Muscle layer of colon (tissue), 2 donors: ENCODE data around the gene HES5.

Source experiments
- H3K27ac ChIP-seq: one replicate; pipeline ENCODE4 v1.7.0; 2013; ENCODE audit warnings: low read depth, mild to moderate bottlenecking, low read length, moderate library complexity
- H3K27me3 ChIP-seq, 2 donors: one replicate each; pipeline ENCODE4 v1.7.0; 2013; ENCODE audit warnings: low read length in 2 of 2, mild to moderate bottlenecking in 2 of 2; ENCODE audit not compliant: insufficient read depth in 2 of 2, control insufficient read depth in 1 of 2
- H3K36me3 ChIP-seq: one replicate; pipeline ENCODE4 v1.7.0; 2013; ENCODE audit warnings: mild to moderate bottlenecking, low read length; ENCODE audit not compliant: insufficient read depth
- H3K4me1 ChIP-seq: one replicate; pipeline ENCODE4 v1.7.0; 2013; ENCODE audit warnings: mild to moderate bottlenecking, low read length; ENCODE audit not compliant: insufficient read depth
- H3K4me3 ChIP-seq, 2 donors: one replicate each; pipeline ENCODE4 v1.7.0; 2013; ENCODE audit warnings: low read length in 2 of 2, low read depth in 1 of 2, mild to moderate bottlenecking in 1 of 2, moderate library complexity in 1 of 2
- H3K9ac ChIP-seq: one replicate; pipeline ENCODE4 v1.7.0; 2013; ENCODE audit warnings: low read length
- H3K9me3 ChIP-seq: one replicate; pipeline ENCODE4 v1.7.0; 2013; ENCODE audit warnings: mild to moderate bottlenecking, low read length
- donor health status: abdominal sarcoma.
- donor health status: Adenocarcinoma of cecum.

Gene HES5

DNA sequence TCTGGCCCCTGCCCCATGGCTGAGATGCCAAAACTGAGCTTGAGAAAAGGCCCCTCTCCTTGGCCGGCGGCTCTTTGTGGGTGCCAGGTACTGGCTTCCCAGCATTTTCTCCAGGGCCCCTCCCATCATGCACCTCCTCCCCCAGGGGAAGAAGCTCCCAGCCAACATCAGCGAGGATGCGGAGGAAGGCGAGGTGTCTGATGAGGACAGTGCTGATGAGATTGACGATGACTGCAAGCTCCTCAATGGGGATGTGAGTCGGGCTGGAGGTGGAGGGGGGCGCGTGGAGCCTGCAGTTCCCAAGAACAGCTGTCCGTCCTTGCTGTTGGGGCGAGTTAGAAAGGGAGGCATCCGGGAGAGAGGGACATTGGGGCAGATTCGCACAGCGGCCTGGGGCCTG is 40.4 kb downstream of the HES5 start:
- Histone ChIP-seq H3K36me3 (no peaks in the 10 kb centered on the region), H3K4me1 (no peaks in the 10 kb centered on the region), H3K9ac (no peak overlapping the region), H3K9me3 (no peaks in the 10 kb centered on the region), H3K4me3 (no peak overlapping the region), H3K27me3 (peaks cover 0 to 11% of the 10 kb centered on the region in 2 donors), H3K27ac (no peak overlapping the region)

DNA sequence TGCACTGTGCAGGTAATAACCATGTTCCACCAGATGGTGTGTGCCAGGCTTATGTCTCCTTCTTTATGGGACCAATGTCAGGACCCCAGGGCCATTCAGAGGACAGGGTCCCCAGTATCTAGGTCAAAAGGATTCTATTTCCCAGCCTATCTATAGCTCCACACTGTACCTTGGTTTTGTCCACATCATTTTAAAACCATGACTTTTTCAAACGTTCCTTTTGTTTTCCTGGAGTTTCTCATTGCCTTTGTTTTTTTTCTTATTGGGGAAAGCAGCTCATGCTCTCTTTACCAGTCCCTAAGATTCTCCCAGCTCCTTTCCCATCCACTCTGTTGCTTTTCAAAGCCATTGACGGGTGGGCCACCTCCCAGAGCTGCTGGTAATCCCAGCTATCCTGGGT is 41.4 kb downstream of the HES5 start:
- Histone ChIP-seq H3K27ac (no peak overlapping the region), H3K36me3 (no peaks in the 10 kb centered on the region), H3K9me3 (no peaks in the 10 kb centered on the region), H3K4me1 (no peaks in the 10 kb centered on the region), H3K4me3 (no peak overlapping the region), H3K27me3 (peaks cover 0 to 7% of the 10 kb centered on the region in 2 donors), H3K9ac (no peak overlapping the region)

DNA sequence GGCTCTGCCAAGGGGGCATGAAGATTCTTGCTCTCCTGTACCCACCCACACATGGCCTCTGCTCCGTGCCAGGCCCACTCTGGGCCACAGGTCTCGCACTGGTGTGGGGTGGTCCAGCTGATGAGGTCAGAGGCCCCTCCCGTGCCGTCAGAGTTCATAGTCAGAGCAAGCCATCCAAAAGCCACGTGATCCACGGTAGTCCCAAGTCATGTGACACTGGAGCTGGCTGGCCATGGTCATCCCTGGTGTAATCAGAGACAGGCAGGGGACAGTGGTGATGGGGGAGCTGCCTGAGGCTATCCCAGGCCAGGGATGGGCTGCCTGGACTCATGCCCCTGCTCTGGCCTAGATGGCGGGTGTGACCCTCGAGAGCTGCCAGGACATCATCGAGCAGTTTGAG is 43.5 kb downstream of the HES5 start:
- Histone ChIP-seq H3K36me3 (no peaks in the 10 kb centered on the region), H3K4me1 (no peaks in the 10 kb centered on the region), H3K27me3 (no peaks in the 10 kb centered on the region), H3K4me3 (no peak overlapping the region), H3K9ac (no peak overlapping the region), H3K9me3 (no peaks in the 10 kb centered on the region), H3K27ac (no peak overlapping the region)

DNA sequence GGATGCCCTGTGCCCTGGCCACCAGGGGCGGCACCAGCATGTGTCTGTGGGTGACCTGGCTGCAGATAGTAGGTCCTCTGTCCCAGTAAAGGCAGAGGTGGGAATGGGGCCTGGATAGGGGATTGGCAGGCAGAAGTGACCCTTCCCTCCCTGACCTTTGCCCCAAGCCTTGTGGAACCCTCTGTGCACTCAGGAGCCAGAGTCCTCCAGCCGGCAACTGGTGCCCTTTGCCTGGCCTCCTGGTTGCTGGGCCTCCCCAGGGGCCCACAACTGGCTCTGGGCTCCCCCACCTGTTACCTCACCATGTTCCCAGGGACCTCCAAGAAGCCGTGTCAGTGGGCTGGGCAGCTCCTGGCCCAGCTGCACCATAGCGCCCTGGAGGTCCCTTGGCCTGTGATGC is 44.0 kb downstream of the HES5 start:
- Histone ChIP-seq H3K36me3 (no peaks in the 10 kb centered on the region), H3K27ac (no peak overlapping the region)

DNA sequence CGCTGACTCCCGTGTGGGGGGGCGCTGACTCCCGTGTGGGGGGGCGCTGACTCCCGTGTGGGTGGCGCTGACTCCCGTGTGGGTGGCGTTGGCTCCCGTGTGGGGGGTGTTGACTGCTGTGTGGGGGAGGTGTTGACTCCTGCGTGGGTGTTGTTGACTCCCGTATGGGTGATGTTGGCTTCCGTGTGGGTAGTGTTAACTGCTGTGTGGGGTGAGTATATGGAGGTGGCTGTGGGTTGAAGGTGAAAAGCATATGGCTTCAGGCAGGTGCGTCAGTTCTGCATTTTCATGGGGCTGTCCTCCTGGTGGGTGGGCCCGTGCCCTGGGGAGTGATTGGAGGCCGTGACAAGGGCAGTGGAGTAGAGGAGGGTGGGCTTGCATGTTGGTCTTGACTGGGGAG is 46.1 kb downstream of the HES5 start:
- Histone ChIP-seq H3K36me3 (no peaks in the 10 kb centered on the region), H3K4me3 (no peak overlapping the region), H3K27ac (no peak overlapping the region), H3K4me1 (no peaks in the 10 kb centered on the region), H3K27me3 (no peaks in the 10 kb centered on the region), H3K9ac (no peak overlapping the region), H3K9me3 (no peaks in the 10 kb centered on the region)

More for the DNA sequence above, 44.0 kb downstream of the HES5 start:
- no peak overlapping the region for H3K4me3 ChIP-seq
- H3K9ac ChIP-seq, result no peak overlapping the region
- no peaks in the 10 kb centered on the region for H3K9me3 ChIP-seq
- H3K27me3 ChIP-seq, result no peaks in the 10 kb centered on the region
- no peaks in the 10 kb centered on the region for H3K4me1 ChIP-seq

DNA sequence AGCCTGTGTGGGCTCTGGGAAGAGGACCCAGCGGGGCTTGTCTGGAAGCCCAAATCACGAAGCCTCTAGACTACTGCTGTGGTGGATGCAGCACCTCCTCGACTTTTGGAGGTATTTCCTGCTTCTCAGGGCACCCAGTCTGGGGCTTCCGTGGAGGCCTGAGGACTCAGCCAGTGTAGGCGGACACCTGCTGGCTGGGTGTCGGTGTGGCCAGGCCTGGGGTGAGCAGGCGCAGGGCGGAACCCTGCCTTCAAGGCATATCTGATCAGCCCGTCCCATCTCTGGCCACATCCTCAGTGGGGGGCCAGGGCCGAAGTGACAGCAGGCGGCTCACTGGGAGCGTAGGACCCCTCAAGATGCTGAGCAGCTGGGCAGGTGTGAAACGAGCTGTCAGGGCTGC is 47.0 kb downstream of the HES5 start:
- no peaks in the 10 kb centered on the region for H3K9me3 ChIP-seq
- H3K27ac ChIP-seq, result no peak overlapping the region
- H3K36me3 ChIP-seq, result no peaks in the 10 kb centered on the region
- H3K4me1 ChIP-seq, result no peaks in the 10 kb centered on the region
- H3K4me3 ChIP-seq, result no peak overlapping the region
- H3K27me3 ChIP-seq, result no peaks in the 10 kb centered on the region
- H3K9ac ChIP-seq, result no peak overlapping the region

DNA sequence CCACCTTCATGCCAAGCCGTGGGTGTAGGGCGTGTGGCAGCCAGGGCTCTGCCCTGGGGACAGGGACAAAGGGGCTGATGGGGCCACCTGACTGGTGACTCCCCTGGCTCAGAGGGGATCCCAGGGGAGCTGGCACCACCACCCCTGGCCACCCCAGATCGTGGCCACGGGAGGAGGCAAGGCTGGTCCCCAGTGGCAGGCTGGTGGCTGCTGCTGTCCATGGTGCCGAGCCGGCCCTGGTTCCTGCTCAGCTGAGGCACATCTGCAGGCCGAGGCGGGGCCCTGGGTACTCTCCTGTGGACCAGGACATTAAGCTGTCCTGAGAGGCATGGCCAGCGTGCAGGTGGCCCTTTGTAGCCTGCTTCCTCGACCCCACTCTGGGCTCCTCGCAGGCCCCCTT is 47.5 kb downstream of the HES5 start:
- H3K9ac ChIP-seq, result no peak overlapping the region
- no peak overlapping the region for H3K4me3 ChIP-seq
- H3K36me3 ChIP-seq, result no peaks in the 10 kb centered on the region
- H3K4me1 ChIP-seq, result no peaks in the 10 kb centered on the region
- no peaks in the 10 kb centered on the region for H3K27me3 ChIP-seq
- no peaks in the 10 kb centered on the region for H3K9me3 ChIP-seq
- no peak overlapping the region for H3K27ac ChIP-seq

DNA sequence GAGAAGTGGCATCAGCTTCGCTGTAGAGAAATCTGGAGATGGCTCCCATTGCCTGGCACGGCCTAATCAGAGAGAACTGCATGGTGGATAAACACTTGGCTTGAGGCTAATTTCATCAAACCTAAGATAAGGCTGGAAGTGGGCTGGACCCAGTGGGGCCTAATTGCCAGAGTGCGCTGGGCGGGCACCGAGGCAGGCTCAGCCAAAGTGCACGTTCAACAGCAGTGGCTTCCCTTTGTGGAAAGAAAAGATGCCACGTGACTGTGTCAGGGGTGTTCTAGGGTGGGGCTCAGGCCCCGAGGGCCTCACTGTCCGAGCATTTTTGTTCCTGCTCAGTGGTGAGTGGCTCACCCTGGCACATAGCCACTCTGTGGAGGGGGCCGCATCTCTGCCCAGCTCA is 48.2 kb downstream of the HES5 start:
- Histone ChIP-seq H3K9ac (no peak overlapping the region), H3K4me3 (no peak overlapping the region), H3K4me1 (no peaks in the 10 kb centered on the region), H3K27ac (no peak overlapping the region), H3K27me3 (no peaks in the 10 kb centered on the region), H3K36me3 (no peaks in the 10 kb centered on the region), H3K9me3 (no peaks in the 10 kb centered on the region)

DNA sequence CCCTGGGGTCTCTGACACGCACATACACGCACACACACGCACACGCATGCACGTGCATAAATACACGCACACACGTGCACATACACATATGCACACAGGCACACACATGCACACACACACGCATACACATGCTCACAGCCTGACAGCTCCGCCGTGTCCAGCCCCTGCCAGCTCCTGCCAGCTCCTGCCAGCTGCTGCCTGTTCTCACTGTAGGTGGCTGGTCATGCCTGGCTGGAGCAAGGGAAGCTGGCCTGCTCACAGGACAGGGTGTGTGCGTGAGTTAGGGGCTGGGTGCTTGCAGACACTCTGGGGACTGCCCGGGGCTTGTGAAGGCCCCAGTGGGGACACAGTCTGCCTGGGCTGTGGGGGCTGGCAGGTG is 49.1 kb downstream of the HES5 start:
- Histone ChIP-seq H3K36me3 (no peaks in the 10 kb centered on the region), H3K4me1 (no peaks in the 10 kb centered on the region), H3K9me3 (no peaks in the 10 kb centered on the region), H3K9ac (no peak overlapping the region), H3K27me3 (no peaks in the 10 kb centered on the region), H3K4me3 (no peak overlapping the region), H3K27ac (no peak overlapping the region)

DNA sequence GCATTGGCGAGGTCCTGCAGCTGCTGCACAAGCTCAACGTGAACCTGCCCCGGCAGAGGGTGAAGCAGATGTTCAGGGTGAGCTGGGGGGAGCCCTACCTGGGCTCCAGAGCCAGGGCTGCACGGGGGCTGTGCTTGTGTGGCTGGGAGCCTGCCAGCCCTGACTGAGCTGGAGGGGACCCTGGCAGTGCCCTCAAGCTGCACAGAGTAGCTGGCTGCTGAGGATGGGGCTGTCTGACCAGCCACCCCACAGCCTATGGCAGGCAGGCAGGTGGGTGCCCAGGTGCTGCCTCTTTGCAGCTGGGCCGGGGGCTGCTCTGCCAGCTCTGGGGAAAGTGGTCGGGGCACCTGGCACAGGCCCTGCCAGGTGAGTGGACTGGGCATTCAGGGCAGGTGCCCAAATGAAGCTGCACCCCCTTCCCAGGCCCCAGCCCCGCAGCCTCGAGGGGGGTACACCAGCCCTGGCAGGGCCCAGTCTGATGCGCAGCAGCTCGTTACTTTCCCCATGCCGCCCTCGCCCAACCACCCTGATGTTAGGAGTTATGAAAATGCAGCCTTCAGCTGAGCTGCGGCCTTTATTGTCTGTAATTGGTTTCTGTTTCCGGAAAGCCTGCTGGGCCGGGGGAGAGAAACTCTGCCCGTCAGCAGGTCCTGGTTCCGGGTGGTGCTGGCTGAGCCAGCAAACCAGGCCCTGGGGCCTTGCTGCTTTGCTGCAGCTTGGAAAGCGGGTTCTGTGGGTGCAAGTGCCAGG is 49.7 kb downstream of the HES5 start:
- Histone ChIP-seq H3K36me3 (no peaks in the 10 kb centered on the region), H3K9ac (no peak overlapping the region), H3K27ac (no peak overlapping the region)

DNA sequence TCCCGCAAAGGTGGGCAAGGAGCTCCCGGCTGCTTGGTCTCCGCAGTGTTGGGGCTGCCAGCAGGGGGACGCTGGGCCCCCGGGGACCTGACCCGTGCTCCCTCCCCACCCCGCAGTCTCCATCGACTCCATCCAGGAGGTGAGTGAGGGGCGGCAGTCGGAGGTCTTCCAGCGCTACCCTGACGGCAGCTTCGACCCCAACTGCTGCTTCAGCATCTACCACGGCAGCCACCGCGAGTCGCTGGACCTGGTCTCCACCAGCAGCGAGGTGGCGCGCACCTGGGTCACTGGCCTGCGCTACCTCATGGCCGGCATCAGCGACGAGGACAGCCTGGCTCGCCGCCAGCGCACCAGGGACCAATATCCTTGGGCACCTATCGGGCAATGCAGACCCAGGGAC is 50.4 kb downstream of the HES5 start:
- Histone ChIP-seq H3K4me3 (no peak overlapping the region), H3K4me1 (no peaks in the 10 kb centered on the region), H3K36me3 (no peaks in the 10 kb centered on the region), H3K27me3 (no peaks in the 10 kb centered on the region), H3K9ac (no peak overlapping the region), H3K27ac (no peak overlapping the region), H3K9me3 (no peaks in the 10 kb centered on the region)

More for the DNA sequence above, 49.7 kb downstream of the HES5 start:
- H3K27me3 ChIP-seq, result no peaks in the 10 kb centered on the region
- no peak overlapping the region for H3K4me3 ChIP-seq
- H3K4me1 ChIP-seq, result no peaks in the 10 kb centered on the region
- H3K9me3 ChIP-seq, result no peaks in the 10 kb centered on the region

DNA sequence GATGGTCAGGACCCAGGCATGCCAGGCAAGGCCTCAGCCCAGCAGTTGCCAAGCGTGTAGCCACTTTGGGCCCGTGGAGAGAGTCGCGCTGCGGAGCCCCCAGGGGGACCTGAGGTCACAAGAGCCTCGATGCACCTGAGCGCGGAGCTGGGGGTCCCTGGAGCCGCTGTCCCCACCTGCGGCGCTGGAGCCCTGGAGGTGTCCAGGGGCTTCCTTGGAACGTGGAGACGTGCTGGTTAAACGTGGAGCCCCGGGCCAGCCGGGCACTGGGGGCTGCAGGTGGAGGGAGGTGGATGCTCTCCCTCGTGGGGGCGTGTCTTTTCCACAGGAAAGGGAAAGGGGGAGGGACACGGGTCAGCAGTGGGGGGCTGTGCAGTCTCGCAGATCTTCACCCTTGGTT is 50.9 kb downstream of the HES5 start:
- no peak overlapping the region for H3K4me3 ChIP-seq
- H3K27me3 ChIP-seq, result no peaks in the 10 kb centered on the region
- no peaks in the 10 kb centered on the region for H3K36me3 ChIP-seq
- H3K9me3 ChIP-seq, result no peaks in the 10 kb centered on the region
- no peak overlapping the region for H3K9ac ChIP-seq
- no peak overlapping the region for H3K27ac ChIP-seq
- H3K4me1 ChIP-seq, result no peaks in the 10 kb centered on the region
